Stimulated activated CD8-positive, alpha-beta memory T cell treated with anti-CD3 and anti-CD28 coated beads, Interleukin-12 subunit alpha, Interleukin-12 subunit beta, amount 100 ng/mL, for 4 hours (primary cell): ENCODE data around the gene NPLOC4.

Experiments used
- DNase-seq: peaks from one replicate; pipeline ENCODE4 v3.0.0-alpha.2; 2020; ENCODE audit warnings: low read depth

Gene NPLOC4

GRCh38 chr17:81545160-81545949 lies 91.6 kb downstream of the NPLOC4 start:
- DNase-seq = no peak

- DNase-seq = no peak
These were observed 92.5 kb downstream of the NPLOC4 start for GRCh38 chr17:81544281-81544974.

GRCh38 chr17:81543756-81544155 lies 93.2 kb downstream of the NPLOC4 start:
- DNase-seq = no peak

GRCh38 chr17:81543339-81543675 lies 93.6 kb downstream of the NPLOC4 start:
- no peak for DNase-seq

GRCh38 chr17:81542431-81543338 lies 94.2 kb downstream of the NPLOC4 start:
- no peak for DNase-seq

- no peak for DNase-seq
These were observed 95.8 kb downstream of the NPLOC4 start for GRCh38 chr17:81541123-81541522.

GRCh38 chr17:81540676-81541027 lies 96.3 kb downstream of the NPLOC4 start:
- no peak for DNase-seq

- DNase-seq = no peak
These were observed 96.8 kb downstream of the NPLOC4 start for GRCh38 chr17:81539961-81540675.

- no peak for DNase-seq
These were observed 97.4 kb downstream of the NPLOC4 start for GRCh38 chr17:81539571-81539900.

- no peak for DNase-seq
These were observed 98.0 kb downstream of the NPLOC4 start for GRCh38 chr17:81538651-81539570.

GRCh38 chr17:81537856-81538555 lies 98.9 kb downstream of the NPLOC4 start:
- DNase-seq = no peak

- no peak for DNase-seq
These were observed 99.5 kb downstream of the NPLOC4 start for GRCh38 chr17:81537343-81537855.

GRCh38 chr17:81536299-81537290 lies 100.3 kb downstream of the NPLOC4 start:
- no peak for DNase-seq

GRCh38 chr17:81535480-81536298 lies 101.2 kb downstream of the NPLOC4 start:
- DNase-seq = no peak

GRCh38 chr17:81535007-81535328 lies 101.9 kb downstream of the NPLOC4 start:
- no peak for DNase-seq

GRCh38 chr17:81534157-81535006 lies 102.5 kb downstream of the NPLOC4 start:
- no peak for DNase-seq
